PC-3 (cell line): ENCODE results near the gene CYTH1.

ENCODE experiments used
- EZH2 ChIP-seq: fragments of 300-600 bp; sonication (generic); IDR thresholded peaks from one replicate; pipeline ENCODE4 v1.6.1; 2017; ENCODE audit warnings: antibody characterized with exemption, mild to moderate bottlenecking, low read length; ENCODE audit not compliant: unreplicated experiment
- EZH2phosphoT487 ChIP-seq: fragments of 300-600 bp; sonication (generic); IDR thresholded peaks from 2 replicates; pipeline ENCODE4 v1.6.1; 2018; ENCODE audit warnings: mild to moderate bottlenecking, antibody characterized with exemption, low read length, borderline replicate concordance
- TF ChIP-seq, protein P1 (sequence below): fragments of 300-600 bp; sonication (generic); conservative IDR thresholded peaks from 2 replicates; pipeline ENCODE4 v1.5.1; 2017; ENCODE audit warnings: antibody characterized with exemption, low read depth, mild to moderate bottlenecking, low read length

DNA sequence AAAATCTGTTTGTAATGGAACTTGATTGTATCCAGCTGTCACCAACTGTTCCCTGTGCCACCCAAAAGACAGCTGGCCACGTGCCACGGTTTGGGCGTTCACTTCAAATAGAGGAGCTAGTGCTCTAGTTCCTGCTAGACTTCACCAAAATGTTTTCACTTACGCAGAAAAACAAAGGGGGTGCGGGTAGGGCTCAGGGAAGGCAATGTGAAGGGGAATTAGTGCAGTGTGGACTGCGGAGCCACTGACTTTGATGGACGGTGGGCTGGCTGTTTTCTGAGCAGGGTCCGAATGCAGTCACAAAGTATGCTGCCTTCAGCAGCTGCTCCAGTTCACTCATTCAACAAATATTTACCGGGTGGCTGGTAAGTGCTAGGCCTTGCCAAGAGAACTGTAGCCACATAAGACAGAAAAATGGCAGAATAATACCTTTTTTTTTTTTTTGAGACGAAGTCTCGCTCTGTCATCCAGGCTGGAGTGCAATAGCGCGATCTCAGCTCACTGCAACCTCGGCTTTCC lies 7.6 kb upstream of the CYTH1 start:
- TF ChIP-seq EZH2, result no peak
- TF ChIP-seq, protein P1, sequence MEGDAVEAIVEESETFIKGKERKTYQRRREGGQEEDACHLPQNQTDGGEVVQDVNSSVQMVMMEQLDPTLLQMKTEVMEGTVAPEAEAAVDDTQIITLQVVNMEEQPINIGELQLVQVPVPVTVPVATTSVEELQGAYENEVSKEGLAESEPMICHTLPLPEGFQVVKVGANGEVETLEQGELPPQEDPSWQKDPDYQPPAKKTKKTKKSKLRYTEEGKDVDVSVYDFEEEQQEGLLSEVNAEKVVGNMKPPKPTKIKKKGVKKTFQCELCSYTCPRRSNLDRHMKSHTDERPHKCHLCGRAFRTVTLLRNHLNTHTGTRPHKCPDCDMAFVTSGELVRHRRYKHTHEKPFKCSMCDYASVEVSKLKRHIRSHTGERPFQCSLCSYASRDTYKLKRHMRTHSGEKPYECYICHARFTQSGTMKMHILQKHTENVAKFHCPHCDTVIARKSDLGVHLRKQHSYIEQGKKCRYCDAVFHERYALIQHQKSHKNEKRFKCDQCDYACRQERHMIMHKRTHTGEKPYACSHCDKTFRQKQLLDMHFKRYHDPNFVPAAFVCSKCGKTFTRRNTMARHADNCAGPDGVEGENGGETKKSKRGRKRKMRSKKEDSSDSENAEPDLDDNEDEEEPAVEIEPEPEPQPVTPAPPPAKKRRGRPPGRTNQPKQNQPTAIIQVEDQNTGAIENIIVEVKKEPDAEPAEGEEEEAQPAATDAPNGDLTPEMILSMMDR, result no peak
- TF ChIP-seq EZH2phosphoT487, result no peak
